Thoracic aorta (tissue), 2 donors: ENCODE results near the gene IP6K3. TPM values are rescaled to one million over a fixed set of nuclear protein-coding genes. Genes with fewer than 3 reads are reported as not detected.
A peak's percentile ranks its signal among the peaks of the same experiment; 100 is the strongest.

Source experiments
- ATAC-seq: fragments of 150-250 bp; one replicate; pipeline ENCODE4 v1.8.0; 2017; ENCODE audit warnings: low read depth; ENCODE audit not compliant: insufficient number of reproducible peaks, low FRiP score
- DNase-seq: peaks from one replicate; pipeline ENCODE4 v3.0.0-alpha.2; 2020; ENCODE audit warnings: low spot score
- H3K27ac ChIP-seq, 2 donors: fragments of 200-600 bp; sonication (generic); 1 replicate in 1 of 2; 2 replicates in 1 of 2; pipeline ENCODE4 v1.5.1; 2016; ENCODE audit warnings: mild to moderate bottlenecking in 2 of 2, moderate library complexity in 2 of 2
- H3K27me3 ChIP-seq: fragments of 200-600 bp; sonication (generic); replicated peaks from 2 replicates; pipeline ENCODE4 v1.6.0; 2016; ENCODE audit warnings: mild to moderate bottlenecking; ENCODE audit not compliant: insufficient read depth
- H3K36me3 ChIP-seq: fragments of 200-600 bp; sonication (generic); one replicate; pipeline ENCODE4 v1.5.1; 2016
- H3K4me1 ChIP-seq, 2 donors: fragments of 200-600 bp; sonication (generic); 1 replicate in 1 of 2; 2 replicates in 1 of 2; pipeline versions ENCODE4 v1.5.1 to v1.6.0; 2016; ENCODE audit warnings: low read depth in 2 of 2, mild to moderate bottlenecking in 1 of 2; ENCODE audit not compliant: control insufficient read depth in 1 of 2
- H3K4me3 ChIP-seq: fragments of 200-600 bp; sonication (generic); 2 replicates; pipeline ENCODE4 v1.5.1; 2016; ENCODE audit warnings: mild to moderate bottlenecking
- H3K9me3 ChIP-seq: fragments of 200-600 bp; sonication (generic); 2 replicates; pipeline ENCODE4 v1.5.1; 2016
- total RNA-seq, 2 donors: library from RNA; depleted of rRNA; stranded (reverse); fragments of >200 nt; gene quantifications; one replicate each; pipeline versions ENCODE4 v1.1.0 to v1.2.3, GENCODE V29; 2016
- TF ChIP-seq, protein P1 (sequence below): fragments of 200-600 bp; sonication (generic); IDR thresholded peaks from one replicate; pipeline ENCODE4 v1.5.1; 2019; ENCODE audit warnings: antibody characterized with exemption

Gene IP6K3
- total RNA-seq, 2 donors from 2014 or later: 0.27 to 0.56 TPM

DNA sequence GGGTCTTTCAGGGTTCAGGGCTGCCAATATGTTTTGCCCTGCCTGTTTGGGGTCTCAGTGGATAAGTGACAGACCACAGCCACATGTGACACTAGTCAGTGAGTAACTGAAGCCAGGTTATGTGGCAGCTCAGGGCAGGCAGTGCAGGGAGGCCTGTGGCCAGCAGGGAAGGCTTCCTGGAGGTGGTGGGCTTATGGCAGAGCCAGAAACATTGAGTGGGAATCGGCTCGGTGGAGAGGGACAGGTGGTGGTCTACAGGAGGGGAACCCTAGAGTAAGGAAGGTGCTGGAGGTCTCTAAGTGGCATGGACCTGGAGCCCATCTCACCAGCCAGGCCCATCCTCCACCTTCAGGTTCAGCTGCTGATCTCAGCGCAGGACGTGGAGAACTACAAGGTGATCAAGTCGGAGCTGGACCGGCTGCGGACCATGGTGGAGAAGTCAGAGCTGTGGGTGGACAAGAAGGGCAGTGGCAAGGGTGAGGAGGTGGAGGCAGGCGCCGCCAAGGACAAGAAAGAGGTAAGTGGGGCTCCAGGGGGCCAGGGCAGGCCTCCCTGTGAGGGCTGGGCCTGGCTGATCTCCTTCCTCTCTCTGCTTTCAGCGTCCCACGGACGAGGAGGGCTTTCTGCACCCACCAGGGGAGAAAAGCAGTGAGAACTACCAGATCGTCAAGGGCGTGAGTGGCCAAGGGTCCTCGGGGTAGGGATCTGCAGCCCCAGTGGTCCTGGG is 70.1 kb downstream of the IP6K3 start:
- DNase-seq: no peak
- Histone ChIP-seq H3K36me3 (no peaks in the 10 kb centered on the region), H3K9me3 (no peaks in the 10 kb centered on the region), H3K4me1 (peaks cover 0 to 12% of the 10 kb centered on the region in 2 donors), H3K4me3 (no peak overlapping the region), H3K27ac (no peak overlapping the region), H3K27me3 (no peaks in the 10 kb centered on the region)
- TF ChIP-seq, protein P1, sequence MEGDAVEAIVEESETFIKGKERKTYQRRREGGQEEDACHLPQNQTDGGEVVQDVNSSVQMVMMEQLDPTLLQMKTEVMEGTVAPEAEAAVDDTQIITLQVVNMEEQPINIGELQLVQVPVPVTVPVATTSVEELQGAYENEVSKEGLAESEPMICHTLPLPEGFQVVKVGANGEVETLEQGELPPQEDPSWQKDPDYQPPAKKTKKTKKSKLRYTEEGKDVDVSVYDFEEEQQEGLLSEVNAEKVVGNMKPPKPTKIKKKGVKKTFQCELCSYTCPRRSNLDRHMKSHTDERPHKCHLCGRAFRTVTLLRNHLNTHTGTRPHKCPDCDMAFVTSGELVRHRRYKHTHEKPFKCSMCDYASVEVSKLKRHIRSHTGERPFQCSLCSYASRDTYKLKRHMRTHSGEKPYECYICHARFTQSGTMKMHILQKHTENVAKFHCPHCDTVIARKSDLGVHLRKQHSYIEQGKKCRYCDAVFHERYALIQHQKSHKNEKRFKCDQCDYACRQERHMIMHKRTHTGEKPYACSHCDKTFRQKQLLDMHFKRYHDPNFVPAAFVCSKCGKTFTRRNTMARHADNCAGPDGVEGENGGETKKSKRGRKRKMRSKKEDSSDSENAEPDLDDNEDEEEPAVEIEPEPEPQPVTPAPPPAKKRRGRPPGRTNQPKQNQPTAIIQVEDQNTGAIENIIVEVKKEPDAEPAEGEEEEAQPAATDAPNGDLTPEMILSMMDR: no peak
- no peak for ATAC-seq

DNA sequence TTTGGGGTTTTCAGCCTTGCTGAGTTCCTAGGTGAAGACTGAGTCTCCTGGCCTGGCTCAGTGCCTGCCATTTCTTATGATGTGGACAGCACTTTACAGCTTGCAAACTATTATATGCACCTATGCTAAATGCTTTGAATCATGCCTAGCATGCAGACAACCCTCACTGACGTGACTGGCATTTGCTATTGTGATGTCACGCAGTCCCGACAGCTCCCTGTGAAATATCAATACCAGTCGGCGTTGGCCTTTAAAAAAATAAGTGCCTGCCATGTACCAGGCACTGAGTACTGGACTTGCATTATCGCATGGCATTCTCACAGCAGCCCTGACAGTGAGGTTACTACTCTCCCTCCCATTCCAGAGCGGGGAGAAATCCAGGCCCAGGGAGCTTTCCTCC is 70.7 kb downstream of the IP6K3 start:
- no peak for ATAC-seq
- Histone ChIP-seq H3K4me3 (no peak overlapping the region), H3K27ac (no peak overlapping the region), H3K9me3 (no peaks in the 10 kb centered on the region), H3K4me1 (peaks cover 0 to 12% of the 10 kb centered on the region in 2 donors), H3K36me3 (no peaks in the 10 kb centered on the region), H3K27me3 (no peaks in the 10 kb centered on the region)
- TF ChIP-seq, protein P1: no peak
- DNase-seq: no peak

DNA sequence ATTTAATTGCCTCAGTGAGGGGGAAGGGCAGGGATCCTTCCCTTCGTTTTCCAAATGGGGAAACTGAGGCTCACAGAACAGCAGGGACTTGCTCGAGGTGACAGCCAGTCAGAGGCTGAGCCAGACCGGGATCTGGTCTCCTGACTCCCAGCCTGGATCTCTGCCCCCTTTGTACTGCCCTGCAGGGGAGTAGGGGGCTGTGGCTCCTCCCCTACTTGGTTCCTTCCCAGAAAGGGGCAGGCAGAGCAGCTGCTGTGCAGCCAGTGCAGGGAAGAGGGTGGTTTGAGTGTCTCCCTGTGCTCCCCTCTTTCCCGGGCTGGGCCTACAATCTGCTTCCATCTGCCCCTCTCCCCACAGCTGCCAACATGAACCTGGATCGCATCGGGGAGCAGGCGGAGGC is 72.9 kb downstream of the IP6K3 start:
- no peak overlapping the region for H3K27ac ChIP-seq
- TF ChIP-seq, protein P1: no peak
- H3K4me1 ChIP-seq: peaks cover 0 to 12% of the 10 kb centered on the region in 2 donors
- no peaks in the 10 kb centered on the region for H3K36me3 ChIP-seq
- H3K4me3 ChIP-seq: no peak overlapping the region
- DNase-seq (no peak), ATAC-seq (no peak)
- no peaks in the 10 kb centered on the region for H3K27me3 ChIP-seq
- no peaks in the 10 kb centered on the region for H3K9me3 ChIP-seq

DNA sequence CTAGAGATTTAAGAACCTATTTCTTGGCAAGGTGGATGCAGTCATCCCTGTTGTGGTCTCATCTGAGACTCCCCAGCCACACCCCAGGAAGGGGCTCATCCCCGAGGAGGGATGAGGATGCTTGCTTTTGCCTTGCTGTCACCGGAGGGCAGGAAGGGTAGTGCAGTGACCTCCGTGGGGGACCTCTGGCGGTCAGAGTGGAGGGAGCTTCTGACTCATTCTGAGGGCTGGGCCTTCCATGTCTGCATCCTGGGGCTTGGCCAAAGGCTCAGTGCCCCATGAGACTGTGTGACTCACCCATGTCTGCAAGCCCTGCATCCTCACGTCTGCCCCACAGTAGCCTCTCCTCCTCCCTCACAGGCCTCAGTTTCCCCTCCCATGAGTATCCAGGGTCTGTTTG is 73.9 kb downstream of the IP6K3 start:
- Histone ChIP-seq H3K4me1 (peaks cover 0 to 12% of the 10 kb centered on the region in 2 donors), H3K27me3 (no peaks in the 10 kb centered on the region), H3K27ac (no peak overlapping the region), H3K9me3 (no peaks in the 10 kb centered on the region), H3K36me3 (no peaks in the 10 kb centered on the region), H3K4me3 (no peak overlapping the region)
- TF ChIP-seq, protein P1: peak; percentile 61
- DNase-seq (peak; percentile 69), ATAC-seq (peak; percentile 92)

DNA sequence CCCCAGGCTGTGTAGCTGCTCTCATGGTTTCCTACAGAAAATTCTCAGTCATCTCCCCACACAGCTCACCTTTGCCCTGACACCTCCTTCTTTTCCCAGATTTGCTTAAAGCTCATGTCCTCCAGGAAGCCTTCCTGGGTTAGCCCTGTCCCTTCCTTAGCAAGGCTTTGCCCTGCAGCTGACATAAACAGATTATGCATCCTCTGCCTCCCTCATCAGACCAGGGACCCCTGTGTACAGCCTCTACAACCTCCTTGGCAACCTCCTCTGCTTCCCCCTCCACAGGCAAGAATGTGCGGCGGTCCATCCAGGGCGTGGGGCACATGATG is 75.0 kb downstream of the IP6K3 start:
- DNase-seq (no peak), ATAC-seq (no peak)
- Histone ChIP-seq H3K4me1 (peaks cover 0 to 12% of the 10 kb centered on the region in 2 donors), H3K9me3 (no peaks in the 10 kb centered on the region), H3K4me3 (no peak overlapping the region), H3K36me3 (no peaks in the 10 kb centered on the region), H3K27me3 (no peaks in the 10 kb centered on the region), H3K27ac (no peak overlapping the region)
- TF ChIP-seq, protein P1: no peak

Other genes with a start within 250 kb of the IP6K3 start
- gene BAK1, start 166.6 kb downstream of the IP6K3 start, total RNA-seq: 10 to 100 TPM; 13.8 to 14.0 TPM
- 10 to 100 TPM; 15.2 to 21.2 TPM for gene ITPR3, start 125.6 kb downstream of the IP6K3 start, total RNA-seq
- gene UQCC2, start 35.2 kb downstream of the IP6K3 start, total RNA-seq: 10 to 100 TPM; 15.0 to 39.8 TPM
- 10 to 100 TPM; 57.4 to 77.2 TPM for gene LEMD2, start 42.2 kb upstream of the IP6K3 start, total RNA-seq
- not detected for gene MLN, start 57.1 kb upstream of the IP6K3 start, total RNA-seq